Liver (tissue), 9 donors: ENCODE data around the gene SLC1A2. TPM values are rescaled to one million over a fixed set of nuclear protein-coding genes. Genes with fewer than 3 reads are reported as not detected.

Source experiments
- DNase-seq: peaks from one replicate; pipeline ENCODE4 v3.0.0-alpha.2; 2017; ENCODE audit warnings: low spot score
- H3K27ac ChIP-seq, 2 donors: one replicate each; pipeline ENCODE4 v1.7.0; 2013; ENCODE audit warnings: inconsistent platforms in 2 of 2, low read length in 2 of 2, control low read depth in 1 of 2, low read depth in 1 of 2, mild to moderate bottlenecking in 1 of 2
- H3K27me3 ChIP-seq, 4 donors: one replicate each; pipeline versions ENCODE4 v1.6.1 to v1.7.0; 2013; ENCODE audit warnings: low read length in 3 of 4, inconsistent platforms in 1 of 4, mild to moderate bottlenecking in 1 of 4, moderate library complexity in 1 of 4; ENCODE audit not compliant: control insufficient read depth in 4 of 4, insufficient read depth in 4 of 4
- H3K36me3 ChIP-seq, 4 donors: one replicate each; pipeline versions ENCODE4 v1.6.1 to v1.7.0; 2013; ENCODE audit warnings: low read length in 3 of 4, mild to moderate bottlenecking in 3 of 4, low read depth in 1 of 4, moderate library complexity in 1 of 4; ENCODE audit not compliant: control insufficient read depth in 4 of 4, insufficient read depth in 3 of 4
- H3K4me1 ChIP-seq, 4 donors: one replicate each; pipeline versions ENCODE4 v1.6.1 to v1.7.0; 2013; ENCODE audit warnings: low read length in 3 of 4, mild to moderate bottlenecking in 3 of 4, moderate library complexity in 1 of 4; ENCODE audit not compliant: control insufficient read depth in 4 of 4, insufficient read depth in 4 of 4
- H3K4me3 ChIP-seq, 3 donors: one replicate each; pipeline versions ENCODE4 v1.6.1 to v1.7.0; 2013; ENCODE audit warnings: low read length in 3 of 3, control low read depth in 1 of 3, low read depth in 1 of 3, mild to moderate bottlenecking in 1 of 3
- H3K9ac ChIP-seq, 2 donors: one replicate each; pipeline ENCODE4 v1.7.0; 2013; ENCODE audit warnings: low read length in 2 of 2, mild to moderate bottlenecking in 2 of 2, moderate library complexity in 2 of 2, control low read depth in 1 of 2, low read depth in 1 of 2
- H3K9me3 ChIP-seq, 4 donors: one replicate each; pipeline versions ENCODE4 v1.6.1 to v1.7.0; 2013; ENCODE audit warnings: low read length in 3 of 4; ENCODE audit not compliant: control insufficient read depth in 4 of 4
- CTCF ChIP-seq: fragments of 150-350 bp; IDR thresholded peaks from 2 replicates; pipeline ENCODE4 v1.5.1; 2017; ENCODE audit warnings: improper control_type of control experiment, low read depth, low read length; ENCODE audit not compliant: missing input control
- EGR1 ChIP-seq, 2 donors: IDR thresholded peaks; 2 replicates each; pipeline ENCODE4 v1.6.1; 2016 to 2018; ENCODE audit warnings: antibody characterized with exemption in 2 of 2, low read depth in 2 of 2
- FOXA2 ChIP-seq: IDR thresholded peaks from 2 replicates; pipeline ENCODE4 v1.6.1; 2016; ENCODE audit warnings: antibody characterized with exemption
- HNF4G ChIP-seq: IDR thresholded peaks from 2 replicates; pipeline ENCODE4 v1.6.1; 2016; ENCODE audit warnings: antibody characterized with exemption
- RAD21 ChIP-seq, 2 donors: IDR thresholded peaks; 2 replicates each; pipeline ENCODE4 v1.6.1; 2016; ENCODE audit warnings: antibody characterized with exemption in 2 of 2, mild to moderate bottlenecking in 2 of 2
- REST ChIP-seq: IDR thresholded peaks from 2 replicates; pipeline ENCODE4 v1.6.1; 2016; ENCODE audit warnings: antibody characterized with exemption, mild to moderate bottlenecking
- WGBS: extraction: QIAGEN DNeasy Blood & Tissue Kit; methylation state at CpG from one replicate; pipeline ENCODE4 v1.1.7; 2013; 5-methylcytosine and 5-hydroxymethylcytosine counted together
- polyA plus RNA-seq, 2 donors: library from polyadenylated mRNA; stranded (reverse) in 1 of 2; unstranded in 1 of 2; fragments of 200-250 nt in 1 of 2; fragments of >200 nt in 1 of 2; fragmentation: Nextera tagmentation in 1 of 2; extraction: Ambion mirVana in 1 of 2; gene quantifications; one replicate each; pipeline versions ENCODE4 v1.2.1 to v1.2.3, GENCODE V29; 2013 to 2015
- total RNA-seq, 2 donors: library from RNA; depleted of rRNA; stranded (reverse); fragments of >200 nt; gene quantifications; one replicate each; pipeline ENCODE4 v1.2.3, GENCODE V29; 2014
- donor health status: healthy.
- donor health status: healthy.
- donor health status: healthy.
- donor health status: healthy.
- donor health status: healthy.

Gene SLC1A2
- total and polyA plus RNA-seq, 4 donors: 6.4 to 19.5 (median 13.5) TPM

- H3K27ac ChIP-seq: no peak overlapping the region
- H3K4me1 ChIP-seq: peaks cover 0 to 1% (median 0%) of the 10 kb centered on the region in 4 donors
These were observed 156.6 kb downstream of the SLC1A2 start for GRCh38 chr11:35262735-35263134.

GRCh38 chr11:35262056-35262455 is 157.3 kb downstream of the SLC1A2 start:
- DNase-seq: no peak

More at GRCh38 chr11:35262735-35263134, 156.6 kb downstream of the SLC1A2 start:
- TF ChIP-seq FOXA2 (no peak), REST (no peak), HNF4G (no peak), CTCF (no peak)
- Histone ChIP-seq H3K27me3 (no peaks in the 10 kb centered on the region), H3K9me3 (no peaks in the 10 kb centered on the region), H3K36me3 (peaks cover 0 to 3% (median 1%) of the 10 kb centered on the region in 4 donors), H3K4me3 (no peak overlapping the region), H3K9ac (no peak overlapping the region)
- no peak for DNase-seq

GRCh38 chr11:35261197-35261596 is 158.2 kb downstream of the SLC1A2 start:
- Histone ChIP-seq H3K4me3 (no peak overlapping the region), H3K36me3 (peaks cover 0 to 3% (median 1%) of the 10 kb centered on the region in 4 donors), H3K27ac (no peak overlapping the region), H3K9ac (no peak overlapping the region), H3K27me3 (no peaks in the 10 kb centered on the region), H3K4me1 (peaks cover 0 to 1% (median 0%) of the 10 kb centered on the region in 4 donors), H3K9me3 (no peaks in the 10 kb centered on the region)
- 87% methylated on average over 1 of the region's 1 CpG for WGBS
- DNase-seq: no peak
- TF ChIP-seq HNF4G (no peak), RAD21 (IDR thresholded peaks at IDR 0.05) (peak in 1 of 2 donors; percentile 44)

More at GRCh38 chr11:35262056-35262455, 157.3 kb downstream of the SLC1A2 start:
- Histone ChIP-seq H3K9me3 (no peaks in the 10 kb centered on the region), H3K36me3 (peaks cover 0 to 3% (median 1%) of the 10 kb centered on the region in 4 donors), H3K4me3 (no peak overlapping the region), H3K4me1 (peaks cover 0 to 1% (median 0%) of the 10 kb centered on the region in 4 donors), H3K27ac (no peak overlapping the region), H3K9ac (no peak overlapping the region), H3K27me3 (no peaks in the 10 kb centered on the region)
- whole genome bisulfite sequencing: 88% methylated on average over 3 of the region's 3 CpGs
- TF ChIP-seq FOXA2: no peak
- no peak for TF ChIP-seq EGR1 (IDR thresholded peaks at IDR 0.05; ENCODE audit: low read depth in 2 of 2)
